Thyroid gland (tissue), 4 donors: ENCODE data around the gene NR5A2.

ENCODE experiments used
- CTCF ChIP-seq, 6 experiments: fragments of 200-600 bp in 3 of 6; fragments of 450-650 bp in 3 of 6; sonication (generic) in 3 of 6; IDR thresholded peaks; one replicate each; pipeline ENCODE4 v1.5.1; 2016 to 2019; ENCODE audit warnings: antibody characterized with exemption in 6 of 6, mild to moderate bottlenecking in 2 of 6, inconsistent platforms in 1 of 6, moderate library complexity in 1 of 6
- POLR2A ChIP-seq, 2 donors: fragments of 450-650 bp; IDR thresholded peaks; one replicate each; pipeline ENCODE4 v1.6.1; 2017; ENCODE audit warnings: antibody characterized with exemption in 2 of 2, mild to moderate bottlenecking in 2 of 2, moderate library complexity in 1 of 2

DNA sequence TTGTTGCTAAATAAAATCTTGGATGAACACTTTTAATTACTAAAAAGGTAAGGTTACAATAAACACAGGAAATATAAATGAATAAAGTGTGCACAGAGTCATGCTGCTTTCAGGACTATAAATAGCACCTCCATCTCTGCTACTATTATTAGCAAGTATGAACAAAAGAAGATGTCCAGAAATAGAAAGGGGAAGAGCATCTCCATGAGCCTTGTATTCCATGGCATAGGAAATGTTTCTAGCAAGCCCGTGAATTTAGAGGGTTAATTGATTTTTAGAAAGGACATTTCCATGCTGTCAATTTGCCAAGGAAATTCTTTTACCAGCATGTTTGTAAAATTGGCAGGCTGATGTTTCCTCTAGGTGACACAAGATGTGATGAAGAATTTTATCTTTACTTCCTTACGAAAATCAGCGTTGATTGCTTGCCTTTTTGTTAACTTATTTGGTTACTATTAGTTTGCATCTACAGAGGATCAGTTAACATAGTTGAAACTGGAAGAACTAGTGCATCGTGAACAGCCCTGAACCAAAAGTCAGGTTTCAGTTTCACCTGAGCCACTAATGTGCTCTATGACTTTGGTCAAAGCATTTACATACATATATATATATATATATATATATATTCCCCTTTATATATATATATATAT is 45.3 kb downstream of the NR5A2 start:
- TF ChIP-seq CTCF (IDR thresholded peaks at IDR 0.05) (no peak), POLR2A (IDR thresholded peaks at IDR 0.05) (no peak)
